A375 (cell line): Measurements from ENCODE around the gene MYO5B. TPM values are rescaled to one million over a fixed set of nuclear protein-coding genes. Genes with fewer than 3 reads are reported as not detected.

Source experiments
- small RNA-seq: library from RNA; depleted of rRNA; stranded (forward); fragments of <200 nt; gene quantifications from one replicate; pipeline ENCODE3, GENCODE V24; 2014
- total RNA-seq: library from RNA; depleted of rRNA; stranded (reverse); fragments of >200 nt; shearing (Covaris generic); gene quantifications from 2 replicates; pipeline ENCODE4 v1.2.3, GENCODE V29; 2014; rRNA removed

MYO5B gene
- 3.5 and 4.7 TPM in 2 replicates for total RNA-seq

GRCh38 chr18:50194631-50195532 lies at the start of gene MYO5B:
Gene MYO5B (minus strand): TSS chr18:50195147. CDS start chr18:50194793, 354 bp downstream.

GRCh38 chr18:49813319-49814146 lies 381.4 kb downstream of the MYO5B start, which contains the start of gene ACAA2:
Gene ACAA2 (minus strand): TSS chr18:49813533. CDS start chr18:49813484, 49 bp downstream.

Small RNAs within 50 kb of the gene (small RNA-seq; reads per million reads assigned to genes)
- gene RF00019 (not detected), gene RF00283 (not detected), gene RN7SL310P (not detected), gene RNA5SP457 (0.13 reads per million), gene SCARNA17 (not detected)

Other genes starting within 250 kb of the MYO5B start
- 0.16 and 0.87 TPM in 2 replicates for gene CFAP53, start 71.3 kb upstream of the MYO5B start, total RNA-seq
- gene MBD1, start 86.4 kb upstream of the MYO5B start, total RNA-seq = 51.8 and 59.8 TPM in 2 replicates
- 34.0 and 36.1 TPM in 2 replicates for gene CXXC1, start 92.5 kb upstream of the MYO5B start, total RNA-seq
- gene SKA1, start 179.9 kb upstream of the MYO5B start, total RNA-seq = 21.3 and 25.2 TPM in 2 replicates